Measurements from ENCODE around the gene CYP11A1.

Gene CYP11A1

GRCh38 chr15:74337607-74338211 is 29.7 kb downstream of the CYP11A1 start:
- 91% methylated on average over 4 of the region's 4 CpGs for WGBS
- Histone ChIP-seq H3K9me3 (ENCODE audit: insufficient read depth, low read depth, low read length) (no peaks in the 10 kb centered on the region), H3K36me3 (ENCODE audit: insufficient read depth, low read length) (no peaks in the 10 kb centered on the region), H3K9ac (ENCODE audit: low read depth, low read length) (no peak overlapping the region), H3K4me1 (ENCODE audit: insufficient read depth, low read length) (no peaks in the 10 kb centered on the region), H3K4me3 (ENCODE audit: low read length) (no peak overlapping the region), H3K27ac (ENCODE audit: low read depth, low read length) (no peak overlapping the region), H3K27me3 (ENCODE audit: insufficient read depth, low read length) (no peaks in the 10 kb centered on the region)

- WGBS: 93% methylated on average over 5 of the region's 5 CpGs
- Histone ChIP-seq H3K36me3 (ENCODE audit: insufficient read depth, low read length) (no peaks in the 10 kb centered on the region), H3K9ac (ENCODE audit: low read depth, low read length) (no peak overlapping the region), H3K4me3 (ENCODE audit: low read length) (no peak overlapping the region), H3K27me3 (ENCODE audit: insufficient read depth, low read length) (no peaks in the 10 kb centered on the region), H3K27ac (ENCODE audit: low read depth, low read length) (no peak overlapping the region), H3K4me1 (ENCODE audit: insufficient read depth, low read length) (no peaks in the 10 kb centered on the region), H3K9me3 (ENCODE audit: insufficient read depth, low read depth, low read length) (no peaks in the 10 kb centered on the region)
These were observed 30.3 kb downstream of the CYP11A1 start for GRCh38 chr15:74337146-74337545.

- no peaks in the 10 kb centered on the region for H3K27me3 ChIP-seq (ENCODE audit: insufficient read depth, low read length)
- H3K9ac ChIP-seq (ENCODE audit: low read depth, low read length): no peak overlapping the region
- H3K27ac ChIP-seq (ENCODE audit: low read depth, low read length): no peak overlapping the region
- H3K9me3 ChIP-seq (ENCODE audit: insufficient read depth, low read depth, low read length): no peaks in the 10 kb centered on the region
- H3K36me3 ChIP-seq (ENCODE audit: insufficient read depth, low read length): no peaks in the 10 kb centered on the region
- H3K4me1 ChIP-seq (ENCODE audit: insufficient read depth, low read length): no peaks in the 10 kb centered on the region
- 93% methylated on average over 9 of the region's 9 CpGs for WGBS
- H3K4me3 ChIP-seq (ENCODE audit: low read length): no peak overlapping the region
These were observed 31.1 kb downstream of the CYP11A1 start for GRCh38 chr15:74336061-74337005.

GRCh38 chr15:74335396-74335795 is 32.0 kb downstream of the CYP11A1 start:
- Histone ChIP-seq H3K27me3 (ENCODE audit: insufficient read depth, low read length) (no peaks in the 10 kb centered on the region), H3K27ac (ENCODE audit: low read depth, low read length) (no peak overlapping the region), H3K36me3 (ENCODE audit: insufficient read depth, low read length) (no peaks in the 10 kb centered on the region), H3K9ac (ENCODE audit: low read depth, low read length) (no peak overlapping the region), H3K4me1 (ENCODE audit: insufficient read depth, low read length) (no peaks in the 10 kb centered on the region), H3K9me3 (ENCODE audit: insufficient read depth, low read depth, low read length) (no peaks in the 10 kb centered on the region), H3K4me3 (ENCODE audit: low read length) (no peak overlapping the region)
- 92% methylated on average over 8 of the region's 8 CpGs for WGBS

GRCh38 chr15:74334127-74334526 is 33.3 kb downstream of the CYP11A1 start:
- 94% methylated on average over 1 of the region's 1 CpG for WGBS
- no peak overlapping the region for H3K27ac ChIP-seq (ENCODE audit: low read depth, low read length)
- no peaks in the 10 kb centered on the region for H3K9me3 ChIP-seq (ENCODE audit: insufficient read depth, low read depth, low read length)
- no peaks in the 10 kb centered on the region for H3K36me3 ChIP-seq (ENCODE audit: insufficient read depth, low read length)
- H3K27me3 ChIP-seq (ENCODE audit: insufficient read depth, low read length): no peaks in the 10 kb centered on the region
- H3K4me3 ChIP-seq (ENCODE audit: low read length): no peak overlapping the region
- no peak overlapping the region for H3K9ac ChIP-seq (ENCODE audit: low read depth, low read length)
- no peaks in the 10 kb centered on the region for H3K4me1 ChIP-seq (ENCODE audit: insufficient read depth, low read length)

- H3K9ac ChIP-seq (ENCODE audit: low read depth, low read length): no peak overlapping the region
- no peaks in the 10 kb centered on the region for H3K27me3 ChIP-seq (ENCODE audit: insufficient read depth, low read length)
- no peak overlapping the region for H3K27ac ChIP-seq (ENCODE audit: low read depth, low read length)
- 95% methylated on average over 5 of the region's 5 CpGs for WGBS
- no peak overlapping the region for H3K4me3 ChIP-seq (ENCODE audit: low read length)
- H3K36me3 ChIP-seq (ENCODE audit: insufficient read depth, low read length): no peaks in the 10 kb centered on the region
- no peaks in the 10 kb centered on the region for H3K4me1 ChIP-seq (ENCODE audit: insufficient read depth, low read length)
- no peaks in the 10 kb centered on the region for H3K9me3 ChIP-seq (ENCODE audit: insufficient read depth, low read depth, low read length)
These were observed 33.8 kb downstream of the CYP11A1 start for GRCh38 chr15:74333662-74334061.

GRCh38 chr15:74333093-74333492 is 34.4 kb downstream of the CYP11A1 start:
- Histone ChIP-seq H3K4me3 (ENCODE audit: low read length) (no peak overlapping the region), H3K9ac (ENCODE audit: low read depth, low read length) (no peak overlapping the region), H3K27ac (ENCODE audit: low read depth, low read length) (no peak overlapping the region), H3K36me3 (ENCODE audit: insufficient read depth, low read length) (no peaks in the 10 kb centered on the region), H3K4me1 (ENCODE audit: insufficient read depth, low read length) (no peaks in the 10 kb centered on the region), H3K27me3 (ENCODE audit: insufficient read depth, low read length) (no peaks in the 10 kb centered on the region), H3K9me3 (ENCODE audit: insufficient read depth, low read depth, low read length) (no peaks in the 10 kb centered on the region)
- 97% methylated on average over 5 of the region's 5 CpGs for WGBS

GRCh38 chr15:74332611-74333010 is 34.8 kb downstream of the CYP11A1 start:
- Histone ChIP-seq H3K27ac (ENCODE audit: low read depth, low read length) (no peak overlapping the region), H3K36me3 (ENCODE audit: insufficient read depth, low read length) (no peaks in the 10 kb centered on the region), H3K9ac (ENCODE audit: low read depth, low read length) (no peak overlapping the region), H3K4me1 (ENCODE audit: insufficient read depth, low read length) (no peaks in the 10 kb centered on the region), H3K9me3 (ENCODE audit: insufficient read depth, low read depth, low read length) (no peaks in the 10 kb centered on the region), H3K4me3 (ENCODE audit: low read length) (no peak overlapping the region), H3K27me3 (ENCODE audit: insufficient read depth, low read length) (no peaks in the 10 kb centered on the region)
- 90% methylated on average over 10 of the region's 10 CpGs for WGBS

GRCh38 chr15:74332011-74332410 is 35.4 kb downstream of the CYP11A1 start:
- Histone ChIP-seq H3K27ac (ENCODE audit: low read depth, low read length) (no peak overlapping the region), H3K36me3 (ENCODE audit: insufficient read depth, low read length) (no peaks in the 10 kb centered on the region), H3K27me3 (ENCODE audit: insufficient read depth, low read length) (no peaks in the 10 kb centered on the region), H3K4me3 (ENCODE audit: low read length) (no peak overlapping the region), H3K9me3 (ENCODE audit: insufficient read depth, low read depth, low read length) (no peaks in the 10 kb centered on the region), H3K4me1 (ENCODE audit: insufficient read depth, low read length) (no peaks in the 10 kb centered on the region), H3K9ac (ENCODE audit: low read depth, low read length) (no peak overlapping the region)
- 75% methylated on average over 2 of the region's 3 CpGs for WGBS

GRCh38 chr15:74330861-74331408 is 36.5 kb downstream of the CYP11A1 start:
- Histone ChIP-seq H3K4me3 (ENCODE audit: low read length) (no peak overlapping the region), H3K27me3 (ENCODE audit: insufficient read depth, low read length) (no peaks in the 10 kb centered on the region), H3K9ac (ENCODE audit: low read depth, low read length) (no peak overlapping the region), H3K36me3 (ENCODE audit: insufficient read depth, low read length) (no peaks in the 10 kb centered on the region), H3K27ac (ENCODE audit: low read depth, low read length) (no peak overlapping the region), H3K4me1 (ENCODE audit: insufficient read depth, low read length) (no peaks in the 10 kb centered on the region), H3K9me3 (ENCODE audit: insufficient read depth, low read depth, low read length) (no peaks in the 10 kb centered on the region)
- 89% methylated on average over 11 of the region's 11 CpGs for WGBS

GRCh38 chr15:74328331-74329056 is 39.0 kb downstream of the CYP11A1 start:
- 62% methylated on average over 9 of the region's 10 CpGs for WGBS
- H3K27ac ChIP-seq (ENCODE audit: low read depth, low read length): no peak overlapping the region
- H3K9me3 ChIP-seq (ENCODE audit: insufficient read depth, low read depth, low read length): no peaks in the 10 kb centered on the region
- H3K4me1 ChIP-seq (ENCODE audit: insufficient read depth, low read length): 0 out of 2 replicates have a peak, but pooled peaks cover 5% of the 10 kb centered on the region
- no peak overlapping the region for H3K4me3 ChIP-seq (ENCODE audit: low read length)
- no peaks in the 10 kb centered on the region for H3K27me3 ChIP-seq (ENCODE audit: insufficient read depth, low read length)
- no peak overlapping the region for H3K9ac ChIP-seq (ENCODE audit: low read depth, low read length)
- H3K36me3 ChIP-seq (ENCODE audit: insufficient read depth, low read length): no peaks in the 10 kb centered on the region

Data from HUES64 (cell line).